Liver (tissue), 9 donors: Measurements from ENCODE around the gene TFDP1. TPM values are rescaled to one million over a fixed set of nuclear protein-coding genes. Genes with fewer than 3 reads are reported as not detected.
"Not testable (repeated sequence)": the region's sequence is repeated elsewhere in the genome, so short reads cannot be mapped to it uniquely, and the experiment has no call there.

Experiments used
- DNase-seq: peaks from one replicate; pipeline ENCODE4 v3.0.0-alpha.2; 2017; ENCODE audit warnings: low spot score
- H3K27ac ChIP-seq, 2 donors: one replicate each; pipeline ENCODE4 v1.7.0; 2013; ENCODE audit warnings: inconsistent platforms in 2 of 2, low read length in 2 of 2, control low read depth in 1 of 2, low read depth in 1 of 2, mild to moderate bottlenecking in 1 of 2
- H3K27me3 ChIP-seq, 4 donors: one replicate each; pipeline versions ENCODE4 v1.6.1 to v1.7.0; 2013; ENCODE audit warnings: low read length in 3 of 4, inconsistent platforms in 1 of 4, mild to moderate bottlenecking in 1 of 4, moderate library complexity in 1 of 4; ENCODE audit not compliant: control insufficient read depth in 4 of 4, insufficient read depth in 4 of 4
- H3K36me3 ChIP-seq, 4 donors: one replicate each; pipeline versions ENCODE4 v1.6.1 to v1.7.0; 2013; ENCODE audit warnings: low read length in 3 of 4, mild to moderate bottlenecking in 3 of 4, low read depth in 1 of 4, moderate library complexity in 1 of 4; ENCODE audit not compliant: control insufficient read depth in 4 of 4, insufficient read depth in 3 of 4
- H3K4me1 ChIP-seq, 4 donors: one replicate each; pipeline versions ENCODE4 v1.6.1 to v1.7.0; 2013; ENCODE audit warnings: low read length in 3 of 4, mild to moderate bottlenecking in 3 of 4, moderate library complexity in 1 of 4; ENCODE audit not compliant: control insufficient read depth in 4 of 4, insufficient read depth in 4 of 4
- H3K4me3 ChIP-seq, 3 donors: one replicate each; pipeline versions ENCODE4 v1.6.1 to v1.7.0; 2013; ENCODE audit warnings: low read length in 3 of 3, control low read depth in 1 of 3, low read depth in 1 of 3, mild to moderate bottlenecking in 1 of 3
- H3K9ac ChIP-seq, 2 donors: one replicate each; pipeline ENCODE4 v1.7.0; 2013; ENCODE audit warnings: low read length in 2 of 2, mild to moderate bottlenecking in 2 of 2, moderate library complexity in 2 of 2, control low read depth in 1 of 2, low read depth in 1 of 2
- H3K9me3 ChIP-seq, 4 donors: one replicate each; pipeline versions ENCODE4 v1.6.1 to v1.7.0; 2013; ENCODE audit warnings: low read length in 3 of 4; ENCODE audit not compliant: control insufficient read depth in 4 of 4
- HNF4A ChIP-seq, 2 donors: conservative IDR thresholded peaks; 2 replicates each; pipeline ENCODE4 v1.6.1; 2016; ENCODE audit warnings: antibody characterized with exemption in 2 of 2, mild to moderate bottlenecking in 2 of 2
- JUND ChIP-seq, 2 donors: IDR thresholded peaks; 2 replicates each; pipeline ENCODE4 v1.6.1; 2016; ENCODE audit warnings: antibody characterized with exemption in 2 of 2
- NR2F2 ChIP-seq: IDR thresholded peaks from 2 replicates; pipeline ENCODE4 v1.6.1; 2016; ENCODE audit warnings: antibody characterized with exemption
- RXRA ChIP-seq, 2 donors: IDR thresholded peaks; 2 replicates each; pipeline ENCODE4 v1.6.1; 2017 to 2018; ENCODE audit warnings: antibody characterized with exemption in 2 of 2, mild to moderate bottlenecking in 1 of 2
- SP1 ChIP-seq: IDR thresholded peaks from 2 replicates; pipeline ENCODE4 v1.6.1; 2018; ENCODE audit warnings: antibody characterized with exemption, mild to moderate bottlenecking
- YY1 ChIP-seq: IDR thresholded peaks from 2 replicates; pipeline ENCODE4 v1.6.1; 2016; ENCODE audit warnings: antibody characterized with exemption, mild to moderate bottlenecking
- WGBS: extraction: QIAGEN DNeasy Blood & Tissue Kit; methylation state at CpG from one replicate; pipeline ENCODE4 v1.1.7; 2013; 5-methylcytosine and 5-hydroxymethylcytosine counted together
- polyA plus RNA-seq, 2 donors: library from polyadenylated mRNA; stranded (reverse) in 1 of 2; unstranded in 1 of 2; fragments of 200-250 nt in 1 of 2; fragments of >200 nt in 1 of 2; fragmentation: Nextera tagmentation in 1 of 2; extraction: Ambion mirVana in 1 of 2; gene quantifications; one replicate each; pipeline versions ENCODE4 v1.2.1 to v1.2.3, GENCODE V29; 2013 to 2015
- total RNA-seq, 2 donors: library from RNA; depleted of rRNA; stranded (reverse); fragments of >200 nt; gene quantifications; one replicate each; pipeline ENCODE4 v1.2.3, GENCODE V29; 2014
- TF ChIP-seq, protein P1 (sequence below): fragments of 150-350 bp; IDR thresholded peaks from 2 replicates; pipeline ENCODE4 v1.5.1; 2017; ENCODE audit warnings: improper control_type of control experiment, low read depth, low read length; ENCODE audit not compliant: missing input control
- TF ChIP-seq, protein P2 (sequence below): IDR thresholded peaks from 2 replicates; pipeline ENCODE4 v1.6.1; 2016; ENCODE audit warnings: antibody characterized with exemption
- TF ChIP-seq, protein P3 (sequence below): IDR thresholded peaks from 2 replicates; pipeline ENCODE4 v1.6.1; 2016; ENCODE audit warnings: antibody characterized with exemption, mild to moderate bottlenecking
- TF ChIP-seq, protein P4 (sequence below): IDR thresholded peaks from 2 replicates; pipeline ENCODE4 v1.6.1; 2016; ENCODE audit warnings: antibody characterized with exemption
- donor health status: healthy.
- donor health status: healthy.
- donor health status: healthy.
- donor health status: healthy.
- donor health status: healthy.

Gene TFDP1
- total and polyA plus RNA-seq, 4 donors, result 9.9 to 140 (median 17.8) TPM

DNA sequence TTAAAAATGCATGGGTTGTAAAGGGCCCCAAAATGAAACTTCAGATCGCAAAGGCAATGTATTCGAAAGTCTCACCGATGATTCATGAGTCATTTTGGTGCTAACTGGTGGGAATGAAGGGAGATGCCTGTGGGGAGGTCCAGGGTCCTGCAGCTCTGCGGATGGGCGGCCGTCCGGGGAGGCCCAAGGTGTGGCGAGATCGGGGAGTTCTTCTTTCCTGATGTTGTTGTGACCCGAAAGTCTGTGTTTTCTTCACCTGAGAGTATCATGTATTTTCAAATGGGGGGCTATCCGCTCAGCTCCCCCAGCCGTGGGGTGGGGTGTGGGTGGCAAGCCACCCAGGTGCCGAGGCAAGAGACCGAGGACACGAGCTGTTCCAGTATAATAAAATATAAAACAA, 36.5 kb downstream of the TFDP1 start (continued):
- TF ChIP-seq, protein P1, sequence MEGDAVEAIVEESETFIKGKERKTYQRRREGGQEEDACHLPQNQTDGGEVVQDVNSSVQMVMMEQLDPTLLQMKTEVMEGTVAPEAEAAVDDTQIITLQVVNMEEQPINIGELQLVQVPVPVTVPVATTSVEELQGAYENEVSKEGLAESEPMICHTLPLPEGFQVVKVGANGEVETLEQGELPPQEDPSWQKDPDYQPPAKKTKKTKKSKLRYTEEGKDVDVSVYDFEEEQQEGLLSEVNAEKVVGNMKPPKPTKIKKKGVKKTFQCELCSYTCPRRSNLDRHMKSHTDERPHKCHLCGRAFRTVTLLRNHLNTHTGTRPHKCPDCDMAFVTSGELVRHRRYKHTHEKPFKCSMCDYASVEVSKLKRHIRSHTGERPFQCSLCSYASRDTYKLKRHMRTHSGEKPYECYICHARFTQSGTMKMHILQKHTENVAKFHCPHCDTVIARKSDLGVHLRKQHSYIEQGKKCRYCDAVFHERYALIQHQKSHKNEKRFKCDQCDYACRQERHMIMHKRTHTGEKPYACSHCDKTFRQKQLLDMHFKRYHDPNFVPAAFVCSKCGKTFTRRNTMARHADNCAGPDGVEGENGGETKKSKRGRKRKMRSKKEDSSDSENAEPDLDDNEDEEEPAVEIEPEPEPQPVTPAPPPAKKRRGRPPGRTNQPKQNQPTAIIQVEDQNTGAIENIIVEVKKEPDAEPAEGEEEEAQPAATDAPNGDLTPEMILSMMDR, result no peak
- TF ChIP-seq SP1 (no peak), NR2F2 (no peak), YY1 (no peak), JUND (IDR thresholded peaks at IDR 0.05) (no peak)
- TF ChIP-seq, protein P2, sequence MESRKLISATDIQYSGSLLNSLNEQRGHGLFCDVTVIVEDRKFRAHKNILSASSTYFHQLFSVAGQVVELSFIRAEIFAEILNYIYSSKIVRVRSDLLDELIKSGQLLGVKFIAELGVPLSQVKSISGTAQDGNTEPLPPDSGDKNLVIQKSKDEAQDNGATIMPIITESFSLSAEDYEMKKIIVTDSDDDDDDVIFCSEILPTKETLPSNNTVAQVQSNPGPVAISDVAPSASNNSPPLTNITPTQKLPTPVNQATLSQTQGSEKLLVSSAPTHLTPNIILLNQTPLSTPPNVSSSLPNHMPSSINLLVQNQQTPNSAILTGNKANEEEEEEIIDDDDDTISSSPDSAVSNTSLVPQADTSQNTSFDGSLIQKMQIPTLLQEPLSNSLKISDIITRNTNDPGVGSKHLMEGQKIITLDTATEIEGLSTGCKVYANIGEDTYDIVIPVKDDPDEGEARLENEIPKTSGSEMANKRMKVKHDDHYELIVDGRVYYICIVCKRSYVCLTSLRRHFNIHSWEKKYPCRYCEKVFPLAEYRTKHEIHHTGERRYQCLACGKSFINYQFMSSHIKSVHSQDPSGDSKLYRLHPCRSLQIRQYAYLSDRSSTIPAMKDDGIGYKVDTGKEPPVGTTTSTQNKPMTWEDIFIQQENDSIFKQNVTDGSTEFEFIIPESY, result no peak

DNA sequence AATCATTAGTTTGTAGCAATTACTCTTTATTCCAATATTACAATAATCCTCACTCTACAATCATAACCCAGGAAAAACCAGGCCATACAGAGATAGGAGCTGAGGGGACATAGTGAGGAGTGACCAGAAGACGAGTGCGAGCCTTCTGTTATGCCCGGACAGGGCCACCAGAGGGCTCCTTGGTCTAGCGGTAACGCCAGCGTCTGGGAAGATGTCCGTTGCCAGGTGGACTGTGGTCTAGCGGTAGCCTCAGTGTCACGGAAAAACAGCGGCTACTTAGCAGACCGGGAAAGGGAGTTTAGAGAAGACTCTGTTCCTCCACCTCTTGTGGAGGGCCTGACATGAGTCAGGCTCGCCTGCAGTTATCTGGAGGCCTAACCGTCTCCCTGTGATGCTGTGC, 36.9 kb downstream of the TFDP1 start:
- not testable (repeated sequence) for H3K9me3 ChIP-seq, H3K27ac ChIP-seq, H3K27me3 ChIP-seq, H3K4me1 ChIP-seq, DNase-seq, H3K4me3 ChIP-seq, H3K9ac ChIP-seq, H3K36me3 ChIP-seq
- WGBS, result 86% methylated on average over 13 of the region's 13 CpGs

DNA sequence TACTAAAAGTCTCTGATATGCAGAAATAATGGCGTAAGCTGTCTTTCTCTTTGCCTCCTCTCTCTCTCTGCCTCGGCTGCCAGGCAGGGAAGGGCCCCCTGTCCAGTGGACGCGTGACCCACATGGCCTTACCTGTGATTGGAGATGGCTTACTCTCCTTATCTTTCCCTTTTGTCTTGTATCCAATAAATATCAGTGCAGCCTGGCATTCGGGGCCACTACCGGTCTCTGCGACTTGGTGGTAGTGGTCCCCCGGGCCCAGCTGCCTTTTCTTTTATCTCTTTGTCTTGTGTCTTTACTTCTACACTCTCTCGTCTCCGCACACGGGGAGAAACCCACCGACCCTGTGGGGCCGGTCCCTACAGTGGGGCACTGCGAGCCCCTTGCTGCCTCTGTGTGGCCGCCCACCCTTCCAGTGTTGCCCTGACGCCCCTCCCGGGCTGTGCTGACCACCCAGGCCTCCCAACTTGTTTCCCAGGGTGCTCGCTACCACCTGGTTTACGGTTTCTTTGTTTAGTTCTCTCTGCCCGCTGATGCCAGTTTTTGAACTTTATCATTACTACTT, 37.5 kb downstream of the TFDP1 start:
- not testable (repeated sequence) for H3K4me1 ChIP-seq, H3K4me3 ChIP-seq, H3K27ac ChIP-seq, H3K9ac ChIP-seq, H3K36me3 ChIP-seq, DNase-seq, H3K27me3 ChIP-seq, H3K9me3 ChIP-seq
- 98% methylated on average over 20 of the region's 20 CpGs for WGBS

DNA sequence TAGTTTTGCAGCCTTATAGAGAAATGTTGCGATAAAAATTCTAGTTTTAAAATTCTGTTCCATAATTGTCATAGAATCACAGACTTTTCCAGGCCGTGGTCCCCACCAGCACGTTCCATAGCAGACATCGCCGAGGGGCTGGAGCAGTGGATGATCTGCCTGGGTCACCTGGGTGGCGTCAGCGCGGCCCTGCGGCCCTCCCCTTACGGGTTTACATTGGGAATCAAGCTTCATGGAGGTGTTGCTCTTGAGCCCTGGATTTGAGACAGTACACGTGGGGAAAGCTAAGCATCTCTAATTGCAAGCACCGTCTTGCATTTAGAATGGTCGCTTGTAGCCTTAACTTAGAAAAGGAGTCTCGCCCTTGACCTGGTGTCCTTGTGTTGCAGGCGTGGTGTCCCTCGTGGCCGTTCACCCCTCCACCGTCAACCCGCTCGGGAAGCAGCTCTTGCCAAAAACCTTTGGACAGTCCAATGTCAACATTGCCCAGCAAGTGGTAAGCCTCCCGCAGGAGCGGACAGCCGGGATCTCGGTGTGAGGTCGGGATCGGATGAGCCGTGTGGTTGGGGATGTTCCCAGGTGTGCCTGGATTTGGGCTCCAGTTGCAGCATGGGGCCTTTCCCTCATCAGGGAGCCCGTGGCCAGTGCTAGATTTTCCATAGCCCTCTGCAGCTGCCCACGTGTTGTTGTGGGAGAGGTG, 38.4 kb downstream of the TFDP1 start:
- Histone ChIP-seq H3K27me3 (no peaks in the 10 kb centered on the region), H3K9me3 (no peaks in the 10 kb centered on the region), H3K4me1 (no peaks in the 10 kb centered on the region), H3K4me3 (no peak overlapping the region), H3K9ac (no peak overlapping the region), H3K36me3 (peaks cover 0 to 9% (median 6%) of the 10 kb centered on the region in 4 donors), H3K27ac (no peak overlapping the region)
- 73% methylated on average over 29 of the region's 29 CpGs for WGBS
- no peak for DNase-seq
- TF ChIP-seq, protein P3, sequence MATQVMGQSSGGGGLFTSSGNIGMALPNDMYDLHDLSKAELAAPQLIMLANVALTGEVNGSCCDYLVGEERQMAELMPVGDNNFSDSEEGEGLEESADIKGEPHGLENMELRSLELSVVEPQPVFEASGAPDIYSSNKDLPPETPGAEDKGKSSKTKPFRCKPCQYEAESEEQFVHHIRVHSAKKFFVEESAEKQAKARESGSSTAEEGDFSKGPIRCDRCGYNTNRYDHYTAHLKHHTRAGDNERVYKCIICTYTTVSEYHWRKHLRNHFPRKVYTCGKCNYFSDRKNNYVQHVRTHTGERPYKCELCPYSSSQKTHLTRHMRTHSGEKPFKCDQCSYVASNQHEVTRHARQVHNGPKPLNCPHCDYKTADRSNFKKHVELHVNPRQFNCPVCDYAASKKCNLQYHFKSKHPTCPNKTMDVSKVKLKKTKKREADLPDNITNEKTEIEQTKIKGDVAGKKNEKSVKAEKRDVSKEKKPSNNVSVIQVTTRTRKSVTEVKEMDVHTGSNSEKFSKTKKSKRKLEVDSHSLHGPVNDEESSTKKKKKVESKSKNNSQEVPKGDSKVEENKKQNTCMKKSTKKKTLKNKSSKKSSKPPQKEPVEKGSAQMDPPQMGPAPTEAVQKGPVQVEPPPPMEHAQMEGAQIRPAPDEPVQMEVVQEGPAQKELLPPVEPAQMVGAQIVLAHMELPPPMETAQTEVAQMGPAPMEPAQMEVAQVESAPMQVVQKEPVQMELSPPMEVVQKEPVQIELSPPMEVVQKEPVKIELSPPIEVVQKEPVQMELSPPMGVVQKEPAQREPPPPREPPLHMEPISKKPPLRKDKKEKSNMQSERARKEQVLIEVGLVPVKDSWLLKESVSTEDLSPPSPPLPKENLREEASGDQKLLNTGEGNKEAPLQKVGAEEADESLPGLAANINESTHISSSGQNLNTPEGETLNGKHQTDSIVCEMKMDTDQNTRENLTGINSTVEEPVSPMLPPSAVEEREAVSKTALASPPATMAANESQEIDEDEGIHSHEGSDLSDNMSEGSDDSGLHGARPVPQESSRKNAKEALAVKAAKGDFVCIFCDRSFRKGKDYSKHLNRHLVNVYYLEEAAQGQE, result peak; percentile 75
- peak; percentile 50 for TF ChIP-seq NR2F2
- TF ChIP-seq, protein P4, sequence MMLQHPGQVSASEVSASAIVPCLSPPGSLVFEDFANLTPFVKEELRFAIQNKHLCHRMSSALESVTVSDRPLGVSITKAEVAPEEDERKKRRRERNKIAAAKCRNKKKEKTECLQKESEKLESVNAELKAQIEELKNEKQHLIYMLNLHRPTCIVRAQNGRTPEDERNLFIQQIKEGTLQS, result no peak
- TF ChIP-seq HNF4A (conservative IDR thresholded peaks at IDR 0.05), result peak; percentile 69 to 74
- peak; percentile 59 for TF ChIP-seq SP1
- TF ChIP-seq RXRA (IDR thresholded peaks at IDR 0.05), result peak; percentile 78 to 87
- no peak for TF ChIP-seq JUND (IDR thresholded peaks at IDR 0.05)
